ENCODE data around the gene SLC51A. TPM values are rescaled to one million over a fixed set of nuclear protein-coding genes. Genes with fewer than 3 reads are reported as not detected.

Gene SLC51A
- total and polyA plus RNA-seq, 4 experiments from 2014 or later = 2.7 TPM; not detected in 3

- intact Hi-C loops (cut with micrococcal nuclease) = no loop called here
- ChIA-PET POLR2A (ENCODE audit: partially characterized antibody) (no interaction called here), CTCF (ENCODE audit: partially characterized antibody) (no interaction called here)
- no peaks in the 10 kb centered on the region for H3K36me3 Mint-ChIP-seq
- H3K27me3 ChIP-seq (ENCODE audit: insufficient read depth, low read length) = no peaks in the 10 kb centered on the region
- no peaks in the 10 kb centered on the region for H3K9me3 Mint-ChIP-seq
- no peaks in the 10 kb centered on the region for H3K36me3 ChIP-seq (ENCODE audit: insufficient read depth, low read length)
- no peak for DNase-seq
- no peaks in the 10 kb centered on the region for H3K27me3 Mint-ChIP-seq
- no peak overlapping the region for H3K4me3 Mint-ChIP-seq
- no peak overlapping the region for H3K4me3 ChIP-seq (ENCODE audit: low read length in 2 of 2)
- H3K27ac Mint-ChIP-seq = no peak overlapping the region
- peaks cover 13% of the 10 kb centered on the region for H3K4me1 ChIP-seq (ENCODE audit: insufficient read depth, low read length)
- H3K27ac ChIP-seq (ENCODE audit: low read depth, low read length) = no peak overlapping the region
- peaks cover 3 to 12% (median 10%) of the 10 kb centered on the region in 4 donors for H3K4me1 Mint-ChIP-seq
- H3K9me3 ChIP-seq (ENCODE audit: control insufficient read depth in 1 of 2, low read length in 2 of 2) = no peaks in the 10 kb centered on the region
Measured at GRCh38 chr3:196216681-196217211, 412 bp downstream of the SLC51A start.

GRCh38 chr3:196217307-196218154, 1.2 kb downstream of the SLC51A start:
- Histone ChIP-seq H3K4me1 (ENCODE audit: insufficient read depth, low read length) (peaks cover 13% of the 10 kb centered on the region), H3K27ac (ENCODE audit: low read depth, low read length) (no peak overlapping the region), H3K9me3 (ENCODE audit: control insufficient read depth in 1 of 2, low read length in 2 of 2) (no peaks in the 10 kb centered on the region), H3K36me3 (ENCODE audit: insufficient read depth, low read length) (no peaks in the 10 kb centered on the region), H3K27me3 (ENCODE audit: insufficient read depth, low read length) (no peaks in the 10 kb centered on the region), H3K4me3 (ENCODE audit: low read length in 2 of 2) (no peak overlapping the region)
- no peak for DNase-seq
- CTCF ChIA-PET (ENCODE audit: partially characterized antibody) = interaction anchor here (0.9 to 2.1 kb wide), 2 partner anchors 20 to 144 kb away, joined by 3 to 7 read pairs; no protein-coding TSS in a partner anchor
- Mint-ChIP-seq H3K4me1 (peaks cover 3 to 12% (median 10%) of the 10 kb centered on the region in 4 donors), H3K27ac (peak overlapping the region in 3 of 7 donors; percentile 3 to 64 (median 61)), H3K36me3 (no peaks in the 10 kb centered on the region), H3K9me3 (no peaks in the 10 kb centered on the region), H3K4me3 (peak overlapping the region in 5 of 8 donors; percentile 26 to 61 (median 35)), H3K27me3 (no peaks in the 10 kb centered on the region)
- POLR2A ChIA-PET (ENCODE audit: partially characterized antibody) = no interaction called here
- intact Hi-C loops (cut with micrococcal nuclease) = no loop called here

DNA sequence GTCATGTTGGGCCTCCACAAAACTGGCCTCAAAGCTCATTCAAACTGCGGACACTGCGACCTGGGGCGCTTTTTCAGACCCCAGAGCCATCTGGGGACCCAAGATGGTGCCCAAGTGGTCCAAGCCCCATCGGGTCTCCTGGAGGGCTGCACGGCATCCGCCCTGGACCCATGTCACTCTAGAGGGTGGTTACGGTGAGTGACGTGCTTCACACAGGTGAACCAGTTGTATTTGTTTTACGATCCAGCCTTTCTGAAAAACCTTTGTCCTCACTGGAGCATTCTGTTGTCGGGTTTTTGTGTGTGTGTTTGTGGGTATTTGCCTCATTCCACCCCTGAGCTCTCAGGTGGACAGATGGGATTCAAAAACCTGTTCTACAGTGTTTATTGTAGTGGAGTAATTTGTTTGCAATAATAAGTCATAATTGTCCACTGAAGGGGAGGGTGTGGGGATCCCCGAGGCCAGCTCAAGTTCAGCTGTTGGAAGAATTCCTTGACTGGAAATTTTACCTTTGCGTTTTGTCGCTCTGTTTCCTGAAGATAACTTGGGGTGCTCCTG, 1.9 kb downstream of the SLC51A start:
- Mint-ChIP-seq H3K4me3 (peak overlapping the region in 4 of 8 donors; percentile 7 to 26 (median 13)), H3K36me3 (no peaks in the 10 kb centered on the region), H3K27ac (peak overlapping the region in 2 of 7 donors; percentile 22 to 88), H3K9me3 (no peaks in the 10 kb centered on the region), H3K27me3 (no peaks in the 10 kb centered on the region), H3K4me1 (peaks cover 3 to 12% (median 10%) of the 10 kb centered on the region in 4 donors)
- CTCF ChIA-PET (ENCODE audit: partially characterized antibody) = interaction anchor here (0.9 to 2.1 kb wide), 2 partner anchors 21 to 145 kb away, joined by 3 to 7 read pairs; no protein-coding TSS in a partner anchor
- DNase-seq = no peak
- POLR2A ChIA-PET (ENCODE audit: partially characterized antibody) = interaction anchor here (0.8 kb wide), 1 partner anchor 140 kb away, joined by 3 read pairs; no protein-coding TSS in a partner anchor
- Histone ChIP-seq H3K4me1 (ENCODE audit: insufficient read depth, low read length) (peaks cover 13% of the 10 kb centered on the region), H3K36me3 (ENCODE audit: insufficient read depth, low read length) (no peaks in the 10 kb centered on the region), H3K27ac (ENCODE audit: low read depth, low read length) (no peak overlapping the region), H3K27me3 (ENCODE audit: insufficient read depth, low read length) (no peaks in the 10 kb centered on the region), H3K4me3 (ENCODE audit: low read length in 2 of 2) (no peak overlapping the region), H3K9me3 (ENCODE audit: control insufficient read depth in 1 of 2, low read length in 2 of 2) (no peaks in the 10 kb centered on the region)
- intact Hi-C loops (cut with micrococcal nuclease) = no loop called here

DNA sequence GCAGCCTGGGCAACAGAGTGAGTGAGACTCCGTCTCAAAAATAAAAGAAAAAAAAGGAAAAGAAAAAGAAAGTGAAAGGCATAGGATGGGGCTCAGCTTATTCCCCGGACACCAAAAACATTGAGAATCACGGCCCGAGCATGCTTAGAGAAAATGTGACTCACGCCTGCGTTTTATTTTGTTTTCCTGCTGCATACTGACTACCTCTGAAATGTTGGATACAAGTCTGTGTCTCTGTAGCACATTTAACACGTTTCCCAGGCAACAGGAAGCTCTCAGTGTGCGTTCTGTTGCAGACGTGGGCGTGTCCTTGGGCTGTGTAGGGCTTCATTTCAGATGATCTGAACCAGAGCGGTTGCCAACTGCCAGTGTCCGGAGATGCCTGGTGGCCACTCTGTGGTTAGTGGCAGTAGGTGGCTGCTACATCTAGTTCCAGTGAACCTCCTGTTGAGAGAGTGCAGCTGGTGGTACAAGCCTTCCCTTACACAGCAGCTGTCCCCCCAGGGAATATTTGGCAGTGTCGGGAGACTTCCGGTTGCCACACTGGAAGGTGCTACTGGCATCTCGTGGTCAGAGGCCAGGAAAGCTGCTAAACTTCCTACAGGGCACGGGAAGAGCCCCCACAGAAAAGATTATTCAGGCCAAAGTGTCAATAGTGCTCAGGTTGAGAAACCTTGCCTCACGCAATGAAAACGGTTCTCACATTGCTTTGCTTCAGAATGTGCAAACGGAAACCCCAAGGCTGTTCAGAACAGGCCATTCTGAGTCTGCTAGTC, 3.0 kb downstream of the SLC51A start:
- POLR2A ChIA-PET (ENCODE audit: partially characterized antibody) = interaction anchor here (0.8 to 1.3 kb wide), 3 partner anchors 21 to 141 kb away, joined by 3 read pairs; no protein-coding TSS in a partner anchor
- Histone ChIP-seq H3K27me3 (ENCODE audit: insufficient read depth, low read length) (no peaks in the 10 kb centered on the region), H3K27ac (ENCODE audit: low read depth, low read length) (peak overlapping the region; percentile 16), H3K4me1 (ENCODE audit: insufficient read depth, low read length) (peaks cover 13% of the 10 kb centered on the region), H3K9me3 (ENCODE audit: control insufficient read depth in 1 of 2, low read length in 2 of 2) (no peaks in the 10 kb centered on the region), H3K36me3 (ENCODE audit: insufficient read depth, low read length) (no peaks in the 10 kb centered on the region), H3K4me3 (ENCODE audit: low read length in 2 of 2) (peak overlapping the region; percentile 33 to 39)
- H3K36me3 Mint-ChIP-seq = no peaks in the 10 kb centered on the region
- intact Hi-C loops (cut with micrococcal nuclease) = no loop called here
- peak; percentile 58 to 89 (median 72) for DNase-seq
- no peaks in the 10 kb centered on the region for H3K27me3 Mint-ChIP-seq
- H3K4me1 Mint-ChIP-seq = peaks cover 3 to 12% (median 10%) of the 10 kb centered on the region in 4 donors
- CTCF ChIA-PET (ENCODE audit: partially characterized antibody) = interaction anchor here (1.6 to 2.2 kb wide), 3 partner anchors 15 to 34 kb away, joined by 4 to 7 read pairs (median 7); no protein-coding TSS in a partner anchor
- peak overlapping the region; percentile 67 to 94 (median 80) for H3K27ac Mint-ChIP-seq
- H3K4me3 Mint-ChIP-seq = peak overlapping the region; percentile 68 to 92 (median 84)
- H3K9me3 Mint-ChIP-seq = no peaks in the 10 kb centered on the region

- Histone ChIP-seq H3K4me3 (ENCODE audit: low read length in 2 of 2) (no peak overlapping the region), H3K36me3 (ENCODE audit: insufficient read depth, low read length) (no peaks in the 10 kb centered on the region), H3K27ac (ENCODE audit: low read depth, low read length) (no peak overlapping the region), H3K9me3 (ENCODE audit: control insufficient read depth in 1 of 2, low read length in 2 of 2) (no peaks in the 10 kb centered on the region), H3K27me3 (ENCODE audit: insufficient read depth, low read length) (no peaks in the 10 kb centered on the region), H3K4me1 (ENCODE audit: insufficient read depth, low read length) (peaks cover 13% of the 10 kb centered on the region)
- intact Hi-C loops (cut with micrococcal nuclease) = no loop called here
- H3K27ac Mint-ChIP-seq = peak overlapping the region in 5 of 7 donors; percentile 73 to 90 (median 80)
- no peaks in the 10 kb centered on the region for H3K27me3 Mint-ChIP-seq
- peaks cover 3 to 12% (median 10%) of the 10 kb centered on the region in 4 donors for H3K4me1 Mint-ChIP-seq
- ChIA-PET POLR2A (ENCODE audit: partially characterized antibody) (interaction anchor here (1.0 to 1.3 kb wide), 2 partner anchors 21 to 55 kb away, joined by 3 read pairs; no protein-coding TSS in a partner anchor), CTCF (ENCODE audit: partially characterized antibody) (interaction anchor here (1.6 to 2.2 kb wide), 2 partner anchors 15 to 33 kb away, joined by 4 to 7 read pairs; no protein-coding TSS in a partner anchor)
- no peak for DNase-seq
- H3K9me3 Mint-ChIP-seq = no peaks in the 10 kb centered on the region
- peak overlapping the region in 4 of 8 donors; percentile 53 to 91 (median 78) for H3K4me3 Mint-ChIP-seq
- H3K36me3 Mint-ChIP-seq = no peaks in the 10 kb centered on the region
Measured at GRCh38 chr3:196219970-196220311, 3.6 kb downstream of the SLC51A start.

DNA sequence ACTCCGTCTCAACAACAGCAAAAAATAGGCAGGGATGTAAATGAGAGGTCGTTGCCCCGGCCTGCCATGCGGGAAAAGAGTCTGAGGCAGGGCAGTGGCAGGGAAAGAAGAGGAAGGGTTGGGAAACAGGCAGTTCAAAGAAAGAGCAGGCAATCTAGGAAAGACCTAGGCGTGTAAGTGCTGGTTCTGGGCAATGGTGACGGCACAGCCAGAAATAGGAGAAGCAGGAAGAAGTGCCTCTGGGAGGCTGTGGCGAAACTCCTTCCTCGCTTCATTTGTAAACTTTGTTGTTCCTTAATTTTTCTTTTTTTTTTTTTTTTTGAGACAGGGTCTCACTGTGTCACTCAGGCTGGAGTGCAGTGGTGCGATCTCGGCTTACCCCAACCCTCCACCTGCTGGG, 4.3 kb downstream of the SLC51A start:
- H3K27ac ChIP-seq (ENCODE audit: low read depth, low read length) = no peak overlapping the region
- H3K9me3 ChIP-seq (ENCODE audit: control insufficient read depth in 1 of 2, low read length in 2 of 2) = no peaks in the 10 kb centered on the region
- ChIA-PET CTCF (ENCODE audit: partially characterized antibody) (interaction anchor here (1.6 to 2.2 kb wide), 2 partner anchors 14 to 32 kb away, joined by 4 to 7 read pairs; no protein-coding TSS in a partner anchor), POLR2A (ENCODE audit: partially characterized antibody) (interaction anchor here (1.0 kb wide), 1 partner anchor 54 kb away, joined by 3 read pairs; no protein-coding TSS in a partner anchor)
- Mint-ChIP-seq H3K27me3 (no peaks in the 10 kb centered on the region), H3K4me1 (peaks cover 3 to 12% (median 10%) of the 10 kb centered on the region in 4 donors), H3K9me3 (no peaks in the 10 kb centered on the region), H3K36me3 (no peaks in the 10 kb centered on the region), H3K4me3 (peak overlapping the region in 2 of 8 donors; percentile 35 to 36), H3K27ac (peak overlapping the region in 3 of 7 donors; percentile 32 to 70 (median 55))
- H3K4me1 ChIP-seq (ENCODE audit: insufficient read depth, low read length) = peaks cover 13% of the 10 kb centered on the region
- no peak for DNase-seq
- H3K36me3 ChIP-seq (ENCODE audit: insufficient read depth, low read length) = no peaks in the 10 kb centered on the region
- no peak overlapping the region for H3K4me3 ChIP-seq (ENCODE audit: low read length in 2 of 2)
- intact Hi-C loops (cut with micrococcal nuclease) = no loop called here
- H3K27me3 ChIP-seq (ENCODE audit: insufficient read depth, low read length) = no peaks in the 10 kb centered on the region

Data from CD4-positive, alpha-beta memory T cell (primary cell).